ENCODE data around the gene MBP.

The MBP gene

DNA sequence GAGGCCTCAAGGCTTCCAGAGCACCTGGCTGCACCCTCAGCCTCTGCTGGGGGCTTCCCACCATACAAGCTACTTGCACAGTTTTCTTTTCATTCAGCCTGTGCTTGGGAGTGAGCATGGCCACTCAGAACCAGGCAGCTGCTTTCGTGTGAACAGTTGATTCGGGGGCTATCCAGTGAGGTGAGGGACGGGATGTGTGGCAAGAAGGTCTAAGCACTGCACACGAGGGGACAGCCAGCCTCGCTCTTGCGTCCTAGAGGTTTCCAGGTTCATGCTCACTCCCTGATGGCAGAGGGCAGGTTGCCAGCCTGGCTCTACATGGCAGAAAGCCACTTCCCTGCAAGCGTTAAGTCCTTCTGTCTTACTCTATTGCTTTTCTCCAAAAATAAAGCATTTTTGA, 146.2 kb downstream of the MBP start:
- DNase-seq (ENCODE audit: low spot score): no peak

- DNase-seq (ENCODE audit: low spot score): no peak
These were observed 146.7 kb downstream of the MBP start for GRCh38 chr18:76985951-76986236.

- DNase-seq (ENCODE audit: low spot score): no peak
These were observed 147.2 kb downstream of the MBP start for GRCh38 chr18:76985156-76985950.

GRCh38 chr18:76984193-76985155, 148.1 kb downstream of the MBP start:
- DNase-seq (ENCODE audit: low spot score): no peak

GRCh38 chr18:76983613-76984051, 149.0 kb downstream of the MBP start:
- no peak for DNase-seq (ENCODE audit: low spot score)

DNA sequence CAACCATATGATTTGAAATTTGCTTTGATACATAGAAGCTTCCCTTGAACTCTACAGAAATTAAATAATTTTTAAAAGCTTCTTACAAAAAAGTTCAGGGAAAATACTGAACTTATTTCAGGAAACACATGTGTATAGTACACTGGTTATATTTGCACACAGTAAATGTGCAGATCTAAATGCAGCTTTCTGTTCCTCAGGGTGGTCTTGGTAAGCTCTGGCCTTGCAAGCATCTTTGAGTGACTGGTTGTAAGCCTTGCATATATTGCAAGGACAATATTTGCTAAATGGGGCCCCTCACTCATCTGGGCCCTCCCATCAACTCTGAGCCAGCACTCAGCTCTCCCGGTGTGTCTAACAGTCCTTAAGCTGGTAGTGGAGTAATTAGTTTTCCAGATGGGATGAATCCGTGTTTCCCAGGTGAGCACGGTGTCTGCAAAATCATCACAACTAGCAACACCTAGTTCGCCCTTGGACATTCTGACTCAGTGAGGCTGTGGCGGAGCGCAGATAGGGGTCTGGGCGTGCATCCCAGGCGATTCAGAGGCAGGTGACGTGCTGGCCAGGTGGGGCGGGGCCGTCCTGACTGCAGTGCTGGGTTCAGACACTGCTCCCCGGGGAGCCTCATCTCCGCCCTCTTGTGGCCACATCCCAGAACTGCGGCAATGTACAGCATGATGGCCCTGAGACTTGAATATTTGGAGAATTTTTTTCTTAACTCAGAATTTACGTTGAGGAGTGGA, 149.6 kb downstream of the MBP start:
- peak; percentile 83 for DNase-seq (ENCODE audit: low spot score)

GRCh38 chr18:76982038-76982437, 150.5 kb downstream of the MBP start:
- no peak for DNase-seq (ENCODE audit: low spot score)

GRCh38 chr18:76981396-76981968, 151.1 kb downstream of the MBP start:
- DNase-seq (ENCODE audit: low spot score): no peak

DNA sequence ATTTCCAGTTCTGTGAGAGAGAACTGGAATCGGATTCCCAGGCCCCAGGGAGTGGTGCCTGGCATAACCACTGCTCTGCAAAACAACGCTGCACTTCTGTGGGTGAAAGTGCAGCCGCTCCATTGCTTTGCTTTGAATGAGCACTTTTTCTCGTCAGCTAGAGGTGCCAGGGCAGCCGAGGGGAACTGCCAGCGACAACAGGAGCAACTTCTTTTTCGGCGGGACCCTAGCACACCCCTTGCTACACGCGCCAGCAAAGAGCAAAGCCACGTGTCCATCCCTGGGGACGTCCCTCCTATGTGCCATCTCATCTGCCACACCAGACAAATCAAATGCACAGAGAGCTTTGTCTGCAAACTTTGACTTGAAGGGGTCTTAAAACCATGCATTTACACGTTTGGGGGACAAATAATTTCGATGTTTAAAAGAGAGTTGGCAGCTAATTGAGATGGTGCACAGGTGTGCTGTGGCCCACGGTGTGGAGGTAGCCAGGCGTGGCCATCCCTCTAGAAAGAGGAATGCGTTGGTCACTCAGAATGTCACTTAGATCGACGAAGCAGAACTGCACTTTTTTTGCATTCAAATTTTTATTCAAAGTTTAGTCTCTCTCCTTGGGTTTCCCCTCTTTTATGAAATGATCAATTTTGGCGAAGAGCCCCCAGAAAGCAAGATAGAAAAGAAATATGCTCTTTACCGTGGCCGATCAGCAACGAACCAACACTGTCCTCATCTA, 151.8 kb downstream of the MBP start:
- DNase-seq (ENCODE audit: low spot score): no peak

DNA sequence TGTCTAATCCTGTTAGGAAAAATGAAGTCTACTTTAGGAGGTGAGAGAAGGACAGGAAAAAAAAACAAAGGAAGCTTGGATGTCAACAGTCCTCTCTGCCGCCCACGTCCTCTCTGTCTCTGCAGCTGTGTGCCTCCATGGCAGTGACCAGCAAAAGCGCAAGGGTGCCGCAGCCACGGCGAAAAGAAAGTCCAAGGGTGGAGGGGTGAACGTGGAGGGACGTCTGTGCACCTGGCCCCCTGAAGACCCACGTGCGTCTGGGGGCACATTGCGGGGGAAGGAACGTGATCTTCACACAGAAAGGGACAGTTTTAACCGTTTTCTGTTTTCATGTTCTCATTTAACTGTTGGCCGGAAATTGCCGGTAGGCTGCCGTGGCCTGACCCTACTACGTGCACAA, 152.7 kb downstream of the MBP start:
- DNase-seq (ENCODE audit: low spot score): no peak

DNA sequence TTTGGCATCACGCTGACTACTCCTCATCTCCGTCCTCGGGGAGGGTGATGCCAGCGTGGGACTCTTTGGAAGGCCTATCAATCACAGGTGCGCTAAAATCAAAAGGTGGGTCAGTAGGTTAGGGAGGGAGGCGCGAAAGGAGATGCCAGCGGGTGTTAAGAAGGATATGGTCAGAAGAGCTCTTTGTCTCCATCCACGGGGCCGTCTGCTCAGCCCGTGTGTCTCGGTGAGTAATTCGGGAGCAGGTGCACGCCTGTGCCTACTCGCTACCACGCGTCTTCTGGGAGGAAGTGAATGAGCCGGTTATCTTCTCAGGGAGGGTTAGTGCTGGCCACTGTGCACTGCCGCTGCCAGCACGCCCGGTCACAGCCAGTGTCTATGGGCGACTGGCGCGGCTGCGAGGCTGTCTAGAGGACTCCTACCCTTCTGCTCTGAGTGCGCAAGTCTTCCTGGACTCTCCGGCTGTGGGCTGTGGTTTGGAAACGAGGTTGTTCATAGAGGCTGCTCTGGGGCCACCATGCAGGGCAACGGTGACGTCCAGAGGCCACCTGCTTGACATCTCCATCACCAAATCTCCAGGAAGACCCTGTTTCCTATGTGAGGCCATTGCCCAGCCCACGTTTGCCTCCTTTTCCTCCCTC, 153.4 kb downstream of the MBP start:
- no peak for DNase-seq (ENCODE audit: low spot score)

- DNase-seq (ENCODE audit: low spot score): no peak
These were observed 154.0 kb downstream of the MBP start for GRCh38 chr18:76978616-76979015.

DNA sequence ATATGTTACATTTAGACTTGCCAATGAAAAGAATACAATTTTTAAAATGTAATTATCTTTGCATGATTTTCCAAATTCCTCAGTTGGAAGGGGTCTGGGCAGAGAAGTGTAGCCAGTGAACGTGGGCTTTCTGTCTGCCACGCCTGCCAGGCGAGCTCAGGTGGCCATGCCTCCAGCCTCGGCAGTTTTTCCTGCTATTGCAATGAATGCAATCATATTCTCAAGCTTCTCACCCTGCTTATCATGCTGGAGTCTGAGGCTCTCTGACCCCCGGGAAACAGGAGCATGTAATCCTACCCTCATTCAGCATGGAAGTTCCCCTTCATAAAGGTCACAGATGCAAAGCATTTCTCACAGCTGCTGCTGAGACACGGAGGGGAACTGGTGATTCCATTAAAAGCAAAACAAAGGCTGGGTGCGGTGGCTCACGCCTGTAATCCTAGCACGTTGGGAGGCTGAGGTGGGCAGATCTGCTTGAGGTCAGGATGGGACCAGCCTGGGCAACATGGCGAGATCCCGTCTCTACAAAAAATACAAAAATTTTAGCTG, 154.8 kb downstream of the MBP start:
- DNase-seq (ENCODE audit: low spot score): no peak

GRCh38 chr18:76977108-76977621, 155.4 kb downstream of the MBP start:
- DNase-seq (ENCODE audit: low spot score): no peak

DNA sequence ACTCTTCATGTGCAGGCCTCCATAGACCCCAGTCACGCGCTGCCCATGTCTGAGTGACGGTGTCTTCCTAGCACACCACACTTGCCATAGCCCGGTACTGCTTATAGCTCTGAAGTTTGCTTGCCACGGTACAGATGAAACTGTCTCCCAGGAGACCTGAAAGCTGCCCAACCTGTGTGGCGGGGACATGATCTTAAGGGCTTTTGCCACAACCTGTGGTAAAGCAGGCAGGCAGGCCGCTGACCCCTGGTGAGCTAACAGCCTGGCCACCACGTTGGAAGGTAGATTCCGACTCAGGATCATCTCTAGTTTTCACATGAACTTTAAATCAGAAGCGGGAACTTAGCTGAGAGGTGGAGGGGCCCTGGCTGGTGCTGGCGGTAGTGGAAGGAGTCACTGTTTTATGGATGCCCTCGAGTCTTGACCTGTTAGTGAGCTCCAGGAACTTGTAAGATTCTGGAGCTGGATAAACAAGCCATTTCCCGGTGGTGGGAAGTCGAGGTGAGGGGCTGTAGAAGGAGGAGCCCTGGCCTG, 156.9 kb downstream of the MBP start:
- no peak for DNase-seq (ENCODE audit: low spot score)

DNA sequence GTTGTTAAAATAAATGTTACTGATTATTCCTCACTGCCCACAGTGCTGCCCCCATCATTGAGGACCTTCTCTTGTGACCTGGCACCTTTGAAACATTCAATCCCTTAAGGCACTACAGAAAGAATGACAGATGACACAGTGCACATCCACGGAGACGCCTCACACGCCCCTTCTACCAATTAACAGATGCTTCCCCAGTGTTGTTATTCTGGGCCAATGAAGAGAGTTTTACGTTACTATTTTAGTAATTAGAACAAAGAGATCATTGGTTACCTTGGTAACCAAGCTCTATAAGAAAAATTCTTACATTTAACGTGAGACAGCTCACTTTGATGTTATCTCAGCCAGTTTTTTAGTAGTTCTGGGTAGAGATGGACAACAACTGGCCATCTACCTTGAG, 158.2 kb downstream of the MBP start:
- no peak for DNase-seq (ENCODE audit: low spot score)

- DNase-seq (ENCODE audit: low spot score): no peak
These were observed 158.9 kb downstream of the MBP start for GRCh38 chr18:76973520-76974266.

GRCh38 chr18:76972846-76973519, 159.6 kb downstream of the MBP start:
- no peak for DNase-seq (ENCODE audit: low spot score)

- DNase-seq (ENCODE audit: low spot score): no peak
These were observed 160.3 kb downstream of the MBP start for GRCh38 chr18:76972241-76972640.
